HEK293 (cell line): ENCODE results near the gene WNT7B.

Source experiments
- CTCF ChIA-PET: fragments of 350-600 bp; formaldehyde crosslinking; extraction: SDS; loops from one replicate; lab custom pipeline; 2021; ENCODE audit warnings: antibody characterized with exemption; lab: Yijun Ruan, JAX
- POLR2A ChIA-PET: fragments of 300-600 bp; formaldehyde crosslinking; extraction: SDS; loops from one replicate; lab custom pipeline; 2020; ENCODE audit warnings: antibody characterized with exemption, inconsistent platforms; lab: Yijun Ruan, JAX
- H3K27ac ChIP-seq: fragments of 200-500 bp; sonication (Bioruptor generic); 2 replicates; pipeline ENCODE4 v1.5.1; 2014; ENCODE audit warnings: low read depth, low read length, control low read depth, inconsistent platforms; ENCODE audit errors: extremely low read depth
- H3K36me3 ChIP-seq, 2 experiments: fragments of 200-500 bp in 1 of 2; sonication (Bioruptor generic) in 1 of 2; 1 replicate in 1 of 2; 2 replicates in 1 of 2; pipeline ENCODE4 v1.5.1; 2014 to 2017; ENCODE audit warnings: inconsistent platforms in 2 of 2, low read length in 2 of 2; ENCODE audit not compliant: control insufficient read depth in 2 of 2, insufficient read depth in 1 of 2
- H3K4me1 ChIP-seq: fragments of 200-500 bp; sonication (Bioruptor generic); 2 replicates; pipeline ENCODE4 v1.5.1; 2014; ENCODE audit warnings: mild to moderate bottlenecking, low read length, inconsistent platforms; ENCODE audit not compliant: control insufficient read depth, insufficient read depth
- H3K4me3 ChIP-seq: 2 replicates; pipeline ENCODE4 v1.5.1; 2011; ENCODE audit warnings: low read depth, mild to moderate bottlenecking, control low read depth, low read length, moderate library complexity
- H3K9me3 ChIP-seq: fragments of 200-500 bp; sonication (Bioruptor generic); 2 replicates; pipeline ENCODE4 v1.5.1; 2014; ENCODE audit warnings: low read depth, low read length, inconsistent platforms; ENCODE audit not compliant: control insufficient read depth, insufficient read depth
- GFI1B ChIP-seq: fragments of 450-650 bp; formaldehyde crosslinking; IDR thresholded peaks from 2 replicates; pipeline ENCODE4 v1.5.1; 2016; ENCODE audit warnings: missing biosample characterization, missing genetic modification characterization
- HOXA7 ChIP-seq: sonication (generic); formaldehyde crosslinking; IDR thresholded peaks from 2 replicates; pipeline ENCODE4 v1.8.1; 2022; ENCODE audit warnings: missing genetic modification reagents, borderline replicate concordance
- ZNF138 ChIP-seq: fragments of 450-650 bp; formaldehyde crosslinking; IDR thresholded peaks from 2 replicates; pipeline ENCODE4 v1.5.1; 2016; ENCODE audit warnings: missing biosample characterization, missing genetic modification characterization, borderline replicate concordance
- ZNF140 ChIP-seq: fragments of 450-650 bp; formaldehyde crosslinking; IDR thresholded peaks from 2 replicates; pipeline ENCODE4 v1.5.1; 2016; ENCODE audit warnings: missing biosample characterization, missing genetic modification characterization
- ZNF2 ChIP-seq: fragments of 450-650 bp; formaldehyde crosslinking; IDR thresholded peaks from 2 replicates; pipeline ENCODE4 v1.5.1; 2016; ENCODE audit warnings: missing biosample characterization, missing genetic modification characterization
- ZNF214 ChIP-seq: fragments of 450-650 bp; formaldehyde crosslinking; IDR thresholded peaks from 2 replicates; pipeline ENCODE4 v1.5.1; 2017; ENCODE audit warnings: missing biosample characterization, mild to moderate bottlenecking, missing genetic modification characterization, borderline replicate concordance
- ZNF221 ChIP-seq: fragments of 450-650 bp; formaldehyde crosslinking; IDR thresholded peaks from 2 replicates; pipeline ENCODE4 v1.5.1; 2017; ENCODE audit warnings: missing biosample characterization, missing genetic modification characterization, borderline replicate concordance
- ZNF292 ChIP-seq: fragments of 450-650 bp; formaldehyde crosslinking; IDR thresholded peaks from 2 replicates; pipeline ENCODE4 v1.5.1; 2016; ENCODE audit warnings: low read depth, missing biosample characterization, missing genetic modification characterization, borderline replicate concordance
- ZNF433 ChIP-seq: fragments of 450-650 bp; formaldehyde crosslinking; IDR thresholded peaks from 2 replicates; pipeline ENCODE4 v1.5.1; 2016; ENCODE audit warnings: missing biosample characterization, missing genetic modification characterization, low read depth
- ZNF510 ChIP-seq: fragments of 450-650 bp; formaldehyde crosslinking; IDR thresholded peaks from 2 replicates; pipeline ENCODE4 v1.5.1; 2018; ENCODE audit warnings: mild to moderate bottlenecking, missing genetic modification characterization, missing biosample characterization; ENCODE audit not compliant: insufficient replicate concordance
- ZNF530 ChIP-seq: fragments of 450-650 bp; formaldehyde crosslinking; IDR thresholded peaks from 2 replicates; pipeline ENCODE4 v1.5.1; 2016; ENCODE audit warnings: low read depth, missing biosample characterization, missing genetic modification characterization
- ZNF624 ChIP-seq: fragments of 450-650 bp; formaldehyde crosslinking; IDR thresholded peaks from 2 replicates; pipeline ENCODE4 v1.5.1; 2017; ENCODE audit warnings: missing biosample characterization, missing genetic modification characterization
- ZNF677 ChIP-seq: fragments of 450-650 bp; IDR thresholded peaks from 2 replicates; pipeline ENCODE4 v1.5.0; 2018; ENCODE audit warnings: missing biosample characterization, mild to moderate bottlenecking, missing genetic modification characterization, moderate library complexity
- ZNF701 ChIP-seq: fragments of 450-650 bp; formaldehyde crosslinking; IDR thresholded peaks from 2 replicates; pipeline ENCODE4 v1.5.1; 2016; ENCODE audit warnings: missing biosample characterization, missing genetic modification characterization
- TF ChIP-seq, protein P1 (sequence below): fragments of 450-650 bp; formaldehyde crosslinking; IDR thresholded peaks from 2 replicates; pipeline ENCODE4 v1.5.1; 2017; ENCODE audit warnings: missing biosample characterization, missing genetic modification characterization
- TF ChIP-seq, protein P2 (sequence below): fragments of 450-650 bp; formaldehyde crosslinking; IDR thresholded peaks from 2 replicates; pipeline ENCODE4 v1.5.1; 2016; ENCODE audit warnings: missing biosample characterization, missing genetic modification characterization, borderline replicate concordance
- TF ChIP-seq, protein P3 (sequence below): fragments of 450-650 bp; formaldehyde crosslinking; IDR thresholded peaks from 2 replicates; pipeline ENCODE4 v1.5.1; 2016; ENCODE audit warnings: missing biosample characterization, missing genetic modification characterization
- TF ChIP-seq, protein P4 (sequence below): fragments of 450-650 bp; formaldehyde crosslinking; IDR thresholded peaks from 2 replicates; pipeline ENCODE4 v1.5.1; 2016; ENCODE audit warnings: missing biosample characterization, missing genetic modification characterization

The WNT7B gene

DNA sequence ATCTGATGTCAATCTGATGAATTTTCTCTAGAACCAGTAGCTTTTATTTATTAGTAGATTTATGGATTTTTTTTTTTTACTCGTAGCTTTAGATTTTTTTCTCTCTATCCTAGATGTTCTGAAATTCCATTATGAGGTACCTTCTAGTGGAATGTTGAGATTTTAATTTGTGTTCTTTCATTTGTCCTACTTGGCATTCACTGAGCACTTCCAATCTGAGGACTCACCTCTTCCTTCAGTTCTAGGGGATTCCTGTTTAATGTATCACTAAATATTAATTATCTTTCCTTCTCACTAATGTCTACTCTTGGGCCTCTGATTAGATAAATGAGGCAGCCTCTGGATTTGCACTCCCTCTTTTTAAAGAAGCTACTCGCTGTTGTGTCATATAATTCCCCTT, 40.2 kb upstream of the WNT7B start (continued):
- TF ChIP-seq, protein P1, sequence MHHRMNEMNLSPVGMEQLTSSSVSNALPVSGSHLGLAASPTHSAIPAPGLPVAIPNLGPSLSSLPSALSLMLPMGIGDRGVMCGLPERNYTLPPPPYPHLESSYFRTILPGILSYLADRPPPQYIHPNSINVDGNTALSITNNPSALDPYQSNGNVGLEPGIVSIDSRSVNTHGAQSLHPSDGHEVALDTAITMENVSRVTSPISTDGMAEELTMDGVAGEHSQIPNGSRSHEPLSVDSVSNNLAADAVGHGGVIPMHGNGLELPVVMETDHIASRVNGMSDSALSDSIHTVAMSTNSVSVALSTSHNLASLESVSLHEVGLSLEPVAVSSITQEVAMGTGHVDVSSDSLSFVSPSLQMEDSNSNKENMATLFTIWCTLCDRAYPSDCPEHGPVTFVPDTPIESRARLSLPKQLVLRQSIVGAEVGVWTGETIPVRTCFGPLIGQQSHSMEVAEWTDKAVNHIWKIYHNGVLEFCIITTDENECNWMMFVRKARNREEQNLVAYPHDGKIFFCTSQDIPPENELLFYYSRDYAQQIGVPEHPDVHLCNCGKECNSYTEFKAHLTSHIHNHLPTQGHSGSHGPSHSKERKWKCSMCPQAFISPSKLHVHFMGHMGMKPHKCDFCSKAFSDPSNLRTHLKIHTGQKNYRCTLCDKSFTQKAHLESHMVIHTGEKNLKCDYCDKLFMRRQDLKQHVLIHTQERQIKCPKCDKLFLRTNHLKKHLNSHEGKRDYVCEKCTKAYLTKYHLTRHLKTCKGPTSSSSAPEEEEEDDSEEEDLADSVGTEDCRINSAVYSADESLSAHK (tag by site-specific recombination) = no peak
- TF ChIP-seq ZNF624 (tag by site-specific recombination) (no peak), ZNF292 (tag by site-specific recombination) (no peak)

DNA sequence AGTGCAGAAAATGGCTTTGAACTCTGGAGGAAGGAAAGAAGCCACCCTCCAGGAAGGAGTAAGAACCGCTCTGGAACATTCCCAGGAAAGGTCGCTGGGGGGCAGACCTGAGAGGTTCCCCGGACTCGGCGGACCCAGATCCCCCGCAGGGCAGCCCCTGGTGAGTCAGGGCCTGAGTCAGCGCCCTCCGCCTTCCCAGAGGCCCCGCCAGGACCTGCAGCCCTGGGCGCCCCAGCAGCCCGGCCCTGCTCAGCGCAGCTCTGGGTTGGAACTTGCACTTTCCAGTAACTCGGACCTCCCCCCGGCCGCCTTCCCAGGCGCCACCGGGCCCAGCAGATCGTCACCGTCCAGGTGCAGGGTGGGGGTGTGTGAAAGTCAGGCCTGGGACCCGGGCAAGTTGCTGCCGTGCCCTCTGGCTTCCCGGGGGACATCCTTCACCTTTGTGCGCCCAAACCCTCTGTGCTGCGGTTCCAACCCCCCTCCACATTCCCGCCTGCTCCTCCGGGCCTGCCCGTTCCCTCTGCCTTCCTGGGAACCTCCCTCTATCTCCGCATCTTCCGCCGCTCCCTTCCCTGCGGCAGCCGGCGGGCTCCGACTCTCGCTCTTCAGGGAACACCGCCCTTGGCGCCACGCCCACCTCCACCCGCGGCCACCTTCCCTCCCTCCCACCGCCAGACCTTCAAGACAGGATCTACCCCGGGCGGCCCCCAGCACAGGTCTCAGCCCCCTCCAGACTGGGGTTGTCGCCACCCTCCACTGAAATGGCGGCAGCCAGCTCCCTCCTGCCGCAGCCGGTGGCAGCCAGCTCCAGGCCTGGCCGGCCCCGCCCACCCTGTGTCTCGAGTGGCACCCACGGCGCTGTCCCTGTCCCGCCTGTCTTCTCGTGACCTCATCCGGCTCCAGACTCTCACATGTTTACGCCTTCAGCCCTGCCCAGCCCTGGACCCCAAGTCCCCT, 36.8 kb upstream of the WNT7B start:
- no peaks in the 10 kb centered on the region; a peak in 1 of 3 replicates for H3K36me3 ChIP-seq
- peaks cover 5% of the 10 kb centered on the region; the same call in 1 of the 2 replicates for H3K4me1 ChIP-seq
- ChIA-PET POLR2A (interaction anchor here (0.5 to 4.6 kb wide), 13 partner anchors 9 to 524 kb away, joined by 3 to 41 read pairs (median 3); partner anchors contain the start of gene CELSR1), CTCF (interaction anchor here (0.7 to 7.4 kb wide), 24 partner anchors 7 to 294 kb away, joined by 3 to 82 read pairs (median 5); no protein-coding TSS in a partner anchor)
- no peaks in the 10 kb centered on the region for H3K9me3 ChIP-seq
- H3K27ac ChIP-seq = peak overlapping the region; percentile 88
- peak overlapping the region; percentile 67 for H3K4me3 ChIP-seq
- TF ChIP-seq, protein P2, sequence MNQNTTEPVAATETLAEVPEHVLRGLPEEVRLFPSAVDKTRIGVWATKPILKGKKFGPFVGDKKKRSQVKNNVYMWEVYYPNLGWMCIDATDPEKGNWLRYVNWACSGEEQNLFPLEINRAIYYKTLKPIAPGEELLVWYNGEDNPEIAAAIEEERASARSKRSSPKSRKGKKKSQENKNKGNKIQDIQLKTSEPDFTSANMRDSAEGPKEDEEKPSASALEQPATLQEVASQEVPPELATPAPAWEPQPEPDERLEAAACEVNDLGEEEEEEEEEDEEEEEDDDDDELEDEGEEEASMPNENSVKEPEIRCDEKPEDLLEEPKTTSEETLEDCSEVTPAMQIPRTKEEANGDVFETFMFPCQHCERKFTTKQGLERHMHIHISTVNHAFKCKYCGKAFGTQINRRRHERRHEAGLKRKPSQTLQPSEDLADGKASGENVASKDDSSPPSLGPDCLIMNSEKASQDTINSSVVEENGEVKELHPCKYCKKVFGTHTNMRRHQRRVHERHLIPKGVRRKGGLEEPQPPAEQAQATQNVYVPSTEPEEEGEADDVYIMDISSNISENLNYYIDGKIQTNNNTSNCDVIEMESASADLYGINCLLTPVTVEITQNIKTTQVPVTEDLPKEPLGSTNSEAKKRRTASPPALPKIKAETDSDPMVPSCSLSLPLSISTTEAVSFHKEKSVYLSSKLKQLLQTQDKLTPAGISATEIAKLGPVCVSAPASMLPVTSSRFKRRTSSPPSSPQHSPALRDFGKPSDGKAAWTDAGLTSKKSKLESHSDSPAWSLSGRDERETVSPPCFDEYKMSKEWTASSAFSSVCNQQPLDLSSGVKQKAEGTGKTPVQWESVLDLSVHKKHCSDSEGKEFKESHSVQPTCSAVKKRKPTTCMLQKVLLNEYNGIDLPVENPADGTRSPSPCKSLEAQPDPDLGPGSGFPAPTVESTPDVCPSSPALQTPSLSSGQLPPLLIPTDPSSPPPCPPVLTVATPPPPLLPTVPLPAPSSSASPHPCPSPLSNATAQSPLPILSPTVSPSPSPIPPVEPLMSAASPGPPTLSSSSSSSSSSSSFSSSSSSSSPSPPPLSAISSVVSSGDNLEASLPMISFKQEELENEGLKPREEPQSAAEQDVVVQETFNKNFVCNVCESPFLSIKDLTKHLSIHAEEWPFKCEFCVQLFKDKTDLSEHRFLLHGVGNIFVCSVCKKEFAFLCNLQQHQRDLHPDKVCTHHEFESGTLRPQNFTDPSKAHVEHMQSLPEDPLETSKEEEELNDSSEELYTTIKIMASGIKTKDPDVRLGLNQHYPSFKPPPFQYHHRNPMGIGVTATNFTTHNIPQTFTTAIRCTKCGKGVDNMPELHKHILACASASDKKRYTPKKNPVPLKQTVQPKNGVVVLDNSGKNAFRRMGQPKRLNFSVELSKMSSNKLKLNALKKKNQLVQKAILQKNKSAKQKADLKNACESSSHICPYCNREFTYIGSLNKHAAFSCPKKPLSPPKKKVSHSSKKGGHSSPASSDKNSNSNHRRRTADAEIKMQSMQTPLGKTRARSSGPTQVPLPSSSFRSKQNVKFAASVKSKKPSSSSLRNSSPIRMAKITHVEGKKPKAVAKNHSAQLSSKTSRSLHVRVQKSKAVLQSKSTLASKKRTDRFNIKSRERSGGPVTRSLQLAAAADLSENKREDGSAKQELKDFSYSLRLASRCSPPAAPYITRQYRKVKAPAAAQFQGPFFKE = no peak
- no peak for TF ChIP-seq ZNF677 (tag by site-specific recombination)
- TF ChIP-seq ZNF2 (tag by site-specific recombination) = peak; percentile 92
- TF ChIP-seq ZNF433 (tag by site-specific recombination) = no peak
- no peak for TF ChIP-seq ZNF221 (tag by site-specific recombination)
- no peak for TF ChIP-seq ZNF701
- no peak for TF ChIP-seq ZNF530 (tag by site-specific recombination)
- TF ChIP-seq ZNF140 (tag by site-specific recombination) = no peak
- TF ChIP-seq, protein P3, sequence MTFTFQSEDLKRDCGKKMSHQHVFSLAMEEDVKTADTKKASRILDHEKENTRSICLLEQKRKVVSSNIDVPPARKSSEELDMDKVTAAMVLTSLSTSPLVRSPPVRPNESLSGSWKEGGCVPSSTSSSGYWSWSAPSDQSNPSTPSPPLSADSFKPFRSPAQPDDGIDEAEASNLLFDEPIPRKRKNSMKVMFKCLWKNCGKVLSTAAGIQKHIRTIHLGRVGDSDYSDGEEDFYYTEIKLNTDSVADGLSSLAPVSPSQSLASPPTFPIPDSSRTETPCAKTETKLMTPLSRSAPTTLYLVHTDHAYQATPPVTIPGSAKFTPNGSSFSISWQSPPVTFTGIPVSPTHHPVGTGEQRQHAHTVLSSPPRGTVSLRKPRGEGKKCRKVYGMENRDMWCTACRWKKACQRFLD (tag by site-specific recombination) = no peak
- no peak for TF ChIP-seq GFI1B (tag by site-specific recombination)
- no peak for TF ChIP-seq ZNF214
- TF ChIP-seq ZNF510 (tag by site-specific recombination) = no peak
- TF ChIP-seq, protein P1 (tag by site-specific recombination) = peak; percentile 42; the same call in 1 of the 2 replicates
- TF ChIP-seq HOXA7 = no peak
- no peak for TF ChIP-seq ZNF138
- TF ChIP-seq, protein P4, sequence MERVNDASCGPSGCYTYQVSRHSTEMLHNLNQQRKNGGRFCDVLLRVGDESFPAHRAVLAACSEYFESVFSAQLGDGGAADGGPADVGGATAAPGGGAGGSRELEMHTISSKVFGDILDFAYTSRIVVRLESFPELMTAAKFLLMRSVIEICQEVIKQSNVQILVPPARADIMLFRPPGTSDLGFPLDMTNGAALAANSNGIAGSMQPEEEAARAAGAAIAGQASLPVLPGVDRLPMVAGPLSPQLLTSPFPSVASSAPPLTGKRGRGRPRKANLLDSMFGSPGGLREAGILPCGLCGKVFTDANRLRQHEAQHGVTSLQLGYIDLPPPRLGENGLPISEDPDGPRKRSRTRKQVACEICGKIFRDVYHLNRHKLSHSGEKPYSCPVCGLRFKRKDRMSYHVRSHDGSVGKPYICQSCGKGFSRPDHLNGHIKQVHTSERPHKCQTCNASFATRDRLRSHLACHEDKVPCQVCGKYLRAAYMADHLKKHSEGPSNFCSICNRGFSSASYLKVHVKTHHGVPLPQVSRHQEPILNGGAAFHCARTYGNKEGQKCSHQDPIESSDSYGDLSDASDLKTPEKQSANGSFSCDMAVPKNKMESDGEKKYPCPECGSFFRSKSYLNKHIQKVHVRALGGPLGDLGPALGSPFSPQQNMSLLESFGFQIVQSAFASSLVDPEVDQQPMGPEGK (tag by site-specific recombination) = peak; percentile 94
